ENCODE measurements around the gene NEK4. TPM values are rescaled to one million over a fixed set of nuclear protein-coding genes. Genes with fewer than 3 reads are reported as not detected.

NEK4 gene
- total and polyA plus RNA-seq, 2 donors (not counting 1 experiment from before 2014, with no cell fraction given), result 9.0 to 33.8 TPM

DNA sequence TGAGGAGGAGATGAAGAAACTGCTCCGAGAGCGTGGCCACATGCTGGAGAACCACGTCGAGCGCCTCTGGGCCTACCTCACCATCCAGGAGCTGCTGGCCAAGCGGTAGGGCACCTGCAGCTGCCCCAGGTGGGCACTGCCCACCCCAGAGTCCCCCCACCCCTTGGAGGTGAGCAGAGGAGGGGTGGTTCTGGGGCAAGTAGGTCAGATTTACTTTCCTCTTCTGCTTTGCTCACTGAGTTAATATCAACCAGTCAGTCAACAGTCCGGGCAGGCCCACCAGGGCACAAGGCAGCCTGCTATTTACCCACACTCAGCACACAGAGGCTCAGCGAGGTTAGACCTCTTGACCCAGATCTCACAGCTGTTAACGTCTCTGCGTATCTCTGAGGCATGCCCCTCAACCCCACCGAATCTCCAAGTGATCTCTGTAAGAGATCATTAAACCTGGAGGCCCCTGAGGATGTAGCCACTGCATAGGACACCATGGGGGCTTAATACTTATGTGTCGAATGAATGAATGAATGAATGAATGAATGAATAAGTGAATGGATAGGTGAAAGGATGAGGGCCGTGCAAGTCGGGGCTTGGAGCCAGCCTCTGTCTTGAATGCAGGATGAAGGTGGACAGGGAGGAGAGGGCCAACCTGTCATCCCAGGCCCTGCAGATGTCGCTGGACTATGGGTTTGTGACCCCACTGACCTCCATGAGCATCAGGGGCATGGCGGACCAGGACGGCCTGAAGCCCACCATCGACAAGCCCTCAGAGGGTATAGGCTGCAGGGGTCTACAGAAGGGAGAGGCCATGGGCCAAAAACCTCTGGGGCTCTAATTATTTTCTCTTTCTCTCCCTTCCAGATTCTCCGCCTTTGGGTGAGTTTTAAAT lies 15.8 kb upstream of the NEK4 start:
- Histone ChIP-seq H3K27ac (ENCODE audit: low read length in 2 of 2) (no peak overlapping the region), H3K9ac (ENCODE audit: low read length) (no peak overlapping the region), H3K9me3 (ENCODE audit: control extremely low read depth in 1 of 3, control insufficient read depth in 2 of 3, insufficient read depth in 1 of 3, low read length in 2 of 3) (no peaks in the 10 kb centered on the region), H3K4me3 (ENCODE audit: control extremely low read depth in 1 of 5, extremely low read depth in 1 of 5, insufficient read depth in 1 of 5, low read depth in 2 of 5, low read length in 4 of 5) (no peak overlapping the region), H3K4me2 (replicated peaks; ENCODE audit: low read depth, low read length, poor library complexity, severe bottlenecking) (no peak overlapping the region), H3K27me3 (replicated peaks in 1 of 4; ENCODE audit: control extremely low read depth in 1 of 4, control insufficient read depth in 3 of 4, insufficient read depth in 4 of 4, low read length in 3 of 4) (no peaks in the 10 kb centered on the region), H3K79me2 (ENCODE audit: control insufficient read depth, insufficient read depth, low read length) (no peaks in the 10 kb centered on the region), H3K4me1 (ENCODE audit: control insufficient read depth in 2 of 2, insufficient read depth in 2 of 2, low read length in 2 of 2) (no peaks in the 10 kb centered on the region), H2AFZ (ENCODE audit: insufficient read depth, low read depth, low read length, poor library complexity, severe bottlenecking) (no peak overlapping the region), H4K20me1 (ENCODE audit: control insufficient read depth, insufficient read depth, low read length, poor library complexity, severe bottlenecking) (no peaks in the 10 kb centered on the region), H3K36me3 (replicated peaks in 1 of 2; ENCODE audit: control extremely low read depth in 1 of 2, control insufficient read depth in 1 of 2, extremely low read depth in 1 of 2, insufficient read depth in 2 of 2, low read length in 1 of 2) (no peaks in the 10 kb centered on the region)
- intact Hi-C loops (cut with micrococcal nuclease), result no loop called here
- Mint-ChIP-seq H3K4me3 (no peak overlapping the region), H3K27me3 (peaks cover 4% of the 10 kb centered on the region), H3K27ac (no peak overlapping the region), H3K4me1 (no peaks in the 10 kb centered on the region), H3K9me3 (ENCODE audit: insufficient read depth) (no peaks in the 10 kb centered on the region)
- POLR2A ChIA-PET, result interaction anchor here (0.6 kb wide), 1 partner anchor 300 kb away, joined by 3 read pairs; no protein-coding TSS in a partner anchor
- DNase-seq (no peak), ATAC-seq (ENCODE audit: low read depth) (no peak)
- TF ChIP-seq EZH2 (IDR thresholded peaks at IDR 0.05; ENCODE audit: borderline replicate concordance, insufficient read depth, low read depth, low read length, poor library complexity, severe bottlenecking), result no peak
- TF ChIP-seq, protein P1, sequence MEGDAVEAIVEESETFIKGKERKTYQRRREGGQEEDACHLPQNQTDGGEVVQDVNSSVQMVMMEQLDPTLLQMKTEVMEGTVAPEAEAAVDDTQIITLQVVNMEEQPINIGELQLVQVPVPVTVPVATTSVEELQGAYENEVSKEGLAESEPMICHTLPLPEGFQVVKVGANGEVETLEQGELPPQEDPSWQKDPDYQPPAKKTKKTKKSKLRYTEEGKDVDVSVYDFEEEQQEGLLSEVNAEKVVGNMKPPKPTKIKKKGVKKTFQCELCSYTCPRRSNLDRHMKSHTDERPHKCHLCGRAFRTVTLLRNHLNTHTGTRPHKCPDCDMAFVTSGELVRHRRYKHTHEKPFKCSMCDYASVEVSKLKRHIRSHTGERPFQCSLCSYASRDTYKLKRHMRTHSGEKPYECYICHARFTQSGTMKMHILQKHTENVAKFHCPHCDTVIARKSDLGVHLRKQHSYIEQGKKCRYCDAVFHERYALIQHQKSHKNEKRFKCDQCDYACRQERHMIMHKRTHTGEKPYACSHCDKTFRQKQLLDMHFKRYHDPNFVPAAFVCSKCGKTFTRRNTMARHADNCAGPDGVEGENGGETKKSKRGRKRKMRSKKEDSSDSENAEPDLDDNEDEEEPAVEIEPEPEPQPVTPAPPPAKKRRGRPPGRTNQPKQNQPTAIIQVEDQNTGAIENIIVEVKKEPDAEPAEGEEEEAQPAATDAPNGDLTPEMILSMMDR (IDR thresholded peaks at IDR 0.05), result no peak
- CTCF ChIA-PET, result no interaction called here
- 95% methylated on average over 16 of the region's 19 CpGs for WGBS (ENCODE audit: insufficient coverage)

DNA sequence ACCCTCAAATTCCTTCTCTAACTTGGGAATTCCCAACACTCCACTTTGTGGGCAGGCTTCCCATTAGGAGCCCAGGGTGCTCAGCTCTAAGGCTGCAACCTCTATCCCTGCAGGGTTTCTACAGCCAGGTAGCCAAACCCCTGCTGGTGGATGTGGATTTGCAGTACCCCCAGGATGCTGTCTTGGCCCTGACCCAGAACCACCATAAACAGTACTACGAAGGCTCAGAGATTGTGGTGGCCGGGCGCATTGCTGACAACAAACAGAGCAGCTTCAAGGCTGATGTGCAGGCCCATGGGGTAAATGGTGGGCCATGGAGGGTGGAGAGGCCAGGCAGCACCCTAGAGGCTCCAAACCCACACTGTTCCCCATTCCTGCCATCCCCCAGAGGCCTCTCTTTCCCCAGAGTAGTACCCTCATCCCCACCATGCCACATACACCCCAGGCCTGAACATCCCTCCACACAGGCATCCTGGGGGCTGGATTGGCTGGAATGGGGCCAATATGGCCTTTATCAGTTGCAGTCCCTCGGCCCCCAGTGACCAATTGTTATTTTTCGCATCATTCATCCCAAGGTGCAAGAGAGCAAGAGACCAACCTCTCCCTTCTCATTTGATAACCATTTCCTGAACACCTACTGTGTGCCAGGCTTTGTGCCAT lies 14.3 kb upstream of the NEK4 start:
- WGBS (ENCODE audit: insufficient coverage), result 100% methylated on average over 2 of the region's 5 CpGs
- CTCF ChIA-PET, result no interaction called here
- intact Hi-C loops (cut with micrococcal nuclease), result no loop called here

More for the DNA sequence above, 14.3 kb upstream of the NEK4 start:
- Histone ChIP-seq H3K79me2 (ENCODE audit: control insufficient read depth, insufficient read depth, low read length) (no peaks in the 10 kb centered on the region), H2AFZ (ENCODE audit: insufficient read depth, low read depth, low read length, poor library complexity, severe bottlenecking) (no peak overlapping the region), H3K9ac (ENCODE audit: low read length) (no peak overlapping the region), H3K4me2 (replicated peaks; ENCODE audit: low read depth, low read length, poor library complexity, severe bottlenecking) (no peak overlapping the region), H3K27me3 (replicated peaks in 1 of 4; ENCODE audit: control extremely low read depth in 1 of 4, control insufficient read depth in 3 of 4, insufficient read depth in 4 of 4, low read length in 3 of 4) (no peaks in the 10 kb centered on the region), H3K4me3 (ENCODE audit: control extremely low read depth in 1 of 5, extremely low read depth in 1 of 5, insufficient read depth in 1 of 5, low read depth in 2 of 5, low read length in 4 of 5) (no peak overlapping the region), H4K20me1 (ENCODE audit: control insufficient read depth, insufficient read depth, low read length, poor library complexity, severe bottlenecking) (no peaks in the 10 kb centered on the region), H3K4me1 (ENCODE audit: control insufficient read depth in 2 of 2, insufficient read depth in 2 of 2, low read length in 2 of 2) (peaks cover 0 to 4% of the 10 kb centered on the region in 2 donors), H3K36me3 (replicated peaks in 1 of 2; ENCODE audit: control extremely low read depth in 1 of 2, control insufficient read depth in 1 of 2, extremely low read depth in 1 of 2, insufficient read depth in 2 of 2, low read length in 1 of 2) (no peaks in the 10 kb centered on the region), H3K27ac (ENCODE audit: low read length in 2 of 2) (no peak overlapping the region), H3K9me3 (ENCODE audit: control extremely low read depth in 1 of 3, control insufficient read depth in 2 of 3, insufficient read depth in 1 of 3, low read length in 2 of 3) (no peaks in the 10 kb centered on the region)
- Mint-ChIP-seq H3K27ac (no peak overlapping the region), H3K9me3 (ENCODE audit: insufficient read depth) (no peaks in the 10 kb centered on the region), H3K27me3 (peaks cover 4% of the 10 kb centered on the region), H3K4me1 (no peaks in the 10 kb centered on the region), H3K4me3 (no peak overlapping the region)
- TF ChIP-seq, protein P1 (IDR thresholded peaks at IDR 0.05), result no peak
- no peak for TF ChIP-seq EZH2 (IDR thresholded peaks at IDR 0.05; ENCODE audit: borderline replicate concordance, insufficient read depth, low read depth, low read length, poor library complexity, severe bottlenecking)
- no peak for ATAC-seq (ENCODE audit: low read depth)
- no peak for DNase-seq
- POLR2A ChIA-PET, result no interaction called here

Data from B cell (primary cell).